ENCODE results near the gene JAK3. TPM values are rescaled to one million over a fixed set of nuclear protein-coding genes. Genes with fewer than 3 reads are reported as not detected.
"Not testable (repeated sequence)": the region's sequence is repeated elsewhere in the genome, so short reads cannot be mapped to it uniquely, and the experiment has no call there.

The JAK3 gene
- total RNA-seq, 1 experiment from 2014 or later, result 0.37 TPM

DNA sequence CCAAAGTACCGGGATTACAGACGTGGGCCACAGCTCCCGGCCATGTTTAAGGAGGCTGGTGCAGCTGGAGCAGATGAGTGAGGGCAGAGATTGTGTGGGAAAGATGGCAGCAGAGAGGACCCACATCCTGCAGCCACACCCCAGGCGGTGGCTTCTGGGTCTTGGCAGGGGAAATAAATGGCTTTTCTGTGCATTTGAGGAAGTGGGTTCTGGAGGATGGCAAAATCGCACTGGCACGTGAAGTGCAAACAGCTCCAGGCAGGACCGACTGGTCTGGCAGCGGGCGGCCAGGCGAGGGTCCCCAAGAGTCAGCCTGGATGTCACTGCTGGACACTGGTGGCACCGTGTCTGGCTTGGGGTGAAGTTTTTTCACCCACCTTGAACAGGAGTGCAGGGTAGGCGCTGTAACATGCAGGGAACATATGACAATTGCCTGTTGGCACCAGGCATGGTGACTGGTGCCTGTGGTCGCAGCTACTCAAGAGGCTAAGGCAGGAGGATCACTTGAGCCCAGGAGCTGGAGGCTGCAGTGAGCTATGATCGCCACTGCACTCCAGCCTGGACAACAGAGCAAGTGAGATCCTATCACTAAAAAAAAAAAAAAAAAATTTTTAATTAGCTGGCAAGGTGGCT lies 44.4 kb downstream of the JAK3 start:
- DNase-seq (ENCODE audit: low spot score), result no peak

- no peak for DNase-seq (ENCODE audit: low spot score)
Observed at GRCh38 chr19:17802137-17802858, 45.5 kb downstream of the JAK3 start.

DNA sequence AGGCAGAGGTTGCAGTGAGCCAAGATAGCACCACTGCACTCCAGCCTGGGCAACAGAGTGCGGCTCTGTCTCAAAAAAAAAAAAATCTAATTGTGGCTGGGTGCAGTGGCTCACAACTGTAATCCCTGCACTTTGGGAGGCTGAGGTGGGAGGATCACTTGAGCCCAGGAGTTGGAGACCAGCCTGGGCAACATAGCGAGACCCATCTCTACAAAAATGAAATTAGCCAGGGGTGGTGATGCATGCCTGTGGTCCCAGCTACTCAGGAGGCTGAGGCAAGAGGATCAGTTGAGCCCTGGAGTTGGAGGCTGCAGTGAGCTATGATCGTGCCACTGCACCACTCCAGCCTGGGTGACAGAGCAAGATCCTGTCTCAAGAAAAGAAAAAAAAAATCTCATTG lies 49.2 kb downstream of the JAK3 start:
- DNase-seq (ENCODE audit: low spot score), result not testable (repeated sequence)

GRCh38 chr19:17797424-17798201 lies 50.2 kb downstream of the JAK3 start:
- DNase-seq (ENCODE audit: low spot score), result peak; percentile 56

DNA sequence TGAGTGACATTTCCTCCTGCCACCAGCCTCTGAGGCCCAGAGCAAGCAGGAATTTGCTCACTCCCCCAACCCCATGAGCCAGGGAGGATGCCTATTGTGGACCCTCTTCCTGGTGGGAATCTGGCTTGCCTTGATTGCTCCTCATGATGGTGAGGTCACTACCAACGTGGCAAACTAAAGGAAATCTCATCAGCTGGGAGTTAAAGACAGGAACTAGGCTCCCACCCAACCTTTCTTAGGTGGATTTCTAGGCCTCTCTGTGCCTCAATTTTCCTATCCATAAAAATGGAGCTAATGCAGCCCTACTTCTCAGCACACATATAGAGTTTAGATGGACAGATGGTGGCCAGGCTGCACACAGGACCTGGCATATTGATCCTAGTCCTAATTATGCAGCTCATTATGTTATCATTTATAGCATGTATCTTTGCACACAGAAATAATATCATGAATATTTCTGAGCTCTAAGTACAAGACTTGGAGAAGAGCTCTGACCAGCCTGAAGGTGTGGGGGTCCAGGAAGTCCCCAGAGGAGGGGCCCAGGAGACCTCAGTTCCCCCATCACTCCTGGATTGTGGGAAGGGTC lies 50.9 kb downstream of the JAK3 start:
- DNase-seq (ENCODE audit: low spot score), result no peak

GRCh38 chr19:17796013-17796837 lies 51.6 kb downstream of the JAK3 start:
- DNase-seq (ENCODE audit: low spot score), result no peak

GRCh38 chr19:17795495-17795856 lies 52.3 kb downstream of the JAK3 start:
- no peak for DNase-seq (ENCODE audit: low spot score)

- no peak for DNase-seq (ENCODE audit: low spot score)
Observed at GRCh38 chr19:17794731-17795494, 52.9 kb downstream of the JAK3 start, which contains the start of gene B3GNT3. TSS of gene B3GNT3 (plus strand) at chr19:17795138. CDS start at chr19:17807808, 12,670 bp downstream.

GRCh38 chr19:17794412-17794730 lies 53.4 kb downstream of the JAK3 start:
- no peak for DNase-seq (ENCODE audit: low spot score)

- no peak for DNase-seq (ENCODE audit: low spot score)
Observed at GRCh38 chr19:17790059-17790780, 57.6 kb downstream of the JAK3 start.

- DNase-seq (ENCODE audit: low spot score), result no peak
Observed at GRCh38 chr19:17788632-17789031, 59.1 kb downstream of the JAK3 start.

GRCh38 chr19:17787274-17787913 lies 60.4 kb downstream of the JAK3 start:
- DNase-seq (ENCODE audit: low spot score), result no peak

- peak; percentile 66 for DNase-seq (ENCODE audit: low spot score)
Observed at GRCh38 chr19:17784201-17785008, 63.4 kb downstream of the JAK3 start.

DNA sequence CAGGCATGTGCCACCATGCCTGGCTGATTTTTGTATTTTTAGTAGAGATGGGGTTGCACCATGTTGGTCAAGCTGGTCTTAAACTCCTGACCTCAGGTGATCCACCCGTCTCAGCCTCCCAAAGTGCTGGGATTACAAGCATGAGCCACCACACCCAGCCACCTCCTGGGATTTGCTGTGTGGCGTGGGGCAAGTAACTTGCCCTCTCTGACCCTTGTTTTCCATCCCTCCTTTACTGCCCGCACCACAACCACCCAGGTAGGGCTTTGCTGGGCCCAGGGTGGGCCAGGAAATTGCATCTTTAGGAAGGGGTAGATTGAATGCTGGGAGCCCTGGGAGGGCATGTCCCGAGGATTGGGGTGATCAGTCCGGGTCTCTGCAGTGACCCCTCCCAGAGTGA lies 64.1 kb downstream of the JAK3 start:
- not testable (repeated sequence) for DNase-seq (ENCODE audit: low spot score)

DNA sequence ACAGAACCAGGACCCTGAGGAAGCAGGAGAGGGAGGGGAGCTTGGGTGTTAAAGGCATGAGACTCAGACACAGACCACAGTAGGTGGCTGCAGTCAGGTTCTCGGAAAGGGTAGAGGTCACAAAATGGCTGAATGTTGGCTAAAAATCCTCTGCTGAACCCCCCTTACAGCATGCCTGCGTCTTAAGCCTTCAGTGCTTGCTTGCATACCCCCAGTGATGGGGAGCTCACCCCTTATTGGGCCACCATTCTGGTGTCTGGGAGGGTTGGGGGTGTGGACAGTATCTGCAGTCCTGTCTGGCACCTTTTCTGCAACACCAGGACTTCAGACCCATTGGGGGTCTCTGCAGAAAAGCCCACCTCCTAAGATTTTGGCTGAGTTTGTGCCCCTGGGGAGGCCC lies 67.0 kb downstream of the JAK3 start:
- DNase-seq (ENCODE audit: low spot score), result no peak

DNA sequence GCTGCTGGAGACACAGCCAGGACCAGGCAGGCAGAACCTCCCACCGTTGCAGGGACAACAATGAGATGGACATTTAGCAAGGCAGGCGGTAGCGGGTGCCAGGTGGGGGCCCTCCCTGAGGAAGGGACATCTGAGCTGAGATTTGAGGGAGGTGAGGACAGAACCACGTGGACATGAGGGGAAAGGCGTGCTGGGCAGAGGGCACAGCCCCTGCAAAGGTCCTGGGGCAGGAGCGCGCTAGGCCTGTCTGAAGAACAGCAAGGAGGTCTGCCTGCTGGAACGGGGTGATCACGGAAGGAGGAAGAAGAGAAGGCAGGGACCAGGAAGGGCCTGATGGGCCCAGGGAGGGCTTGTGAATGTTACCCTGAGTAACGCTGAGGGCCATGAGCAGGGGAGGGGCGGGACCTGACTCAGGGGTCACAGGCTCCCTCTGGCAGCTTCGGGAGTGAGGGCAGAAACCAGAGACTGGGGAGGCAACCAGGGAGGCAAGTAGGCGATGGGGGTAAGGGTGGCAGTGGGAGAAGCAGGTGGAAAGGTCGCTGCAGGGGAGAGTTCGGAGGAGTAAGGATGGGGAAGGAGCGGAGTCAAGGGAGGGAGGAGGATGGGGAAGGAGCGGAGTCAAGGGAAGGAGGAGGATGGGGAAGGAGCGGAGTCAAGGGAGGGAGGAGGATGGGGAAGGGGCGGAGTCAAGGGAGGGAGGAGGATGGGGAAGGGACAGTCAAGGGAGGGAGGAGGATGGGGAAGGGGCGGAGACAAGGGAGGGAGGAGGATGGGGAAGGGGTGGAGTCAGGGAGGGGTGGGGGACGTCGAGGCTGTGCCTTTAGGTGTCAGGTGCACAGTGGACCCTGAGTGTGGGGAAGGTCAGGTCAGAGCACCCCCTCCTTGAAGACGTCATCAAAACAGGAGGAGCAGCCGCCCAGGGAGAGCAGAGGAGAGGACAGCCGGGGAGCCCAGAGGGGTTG lies 68.5 kb downstream of the JAK3 start:
- no peak for DNase-seq (ENCODE audit: low spot score)

DNA sequence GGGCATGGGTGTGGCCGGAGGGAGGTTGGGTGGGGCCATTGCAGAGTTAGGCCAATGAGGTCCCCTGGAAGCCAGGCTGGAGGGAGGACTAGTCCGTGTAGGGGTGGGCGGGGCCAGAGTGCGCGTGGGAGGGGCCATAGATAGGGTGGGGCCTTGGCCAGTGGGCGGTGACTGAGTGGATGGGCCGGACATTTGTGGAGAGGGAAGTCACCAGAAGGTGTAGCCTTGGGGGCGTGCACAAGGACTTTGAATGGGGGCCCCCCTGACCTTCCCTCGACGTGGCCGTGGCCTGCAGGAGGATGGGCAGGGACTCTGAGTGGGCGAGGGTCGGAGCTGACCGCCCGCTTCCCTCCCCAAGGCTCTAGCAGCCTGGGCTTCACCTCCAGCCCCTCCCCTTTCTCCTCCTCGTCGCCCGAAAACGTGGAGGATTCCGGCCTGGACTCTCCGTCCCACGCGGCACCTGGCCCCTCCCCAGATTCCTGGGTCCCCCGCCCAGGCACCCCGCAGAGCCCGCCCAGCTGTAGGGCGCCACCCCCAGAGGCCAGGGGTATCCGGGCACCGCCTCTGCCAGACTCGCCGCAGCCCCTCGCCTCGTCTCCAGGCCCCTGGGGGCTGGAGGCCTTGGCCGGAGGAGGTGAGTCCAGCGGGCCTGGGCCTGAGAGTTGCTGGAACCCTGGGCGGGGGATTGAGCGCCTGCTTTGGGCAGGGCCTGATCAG lies 69.4 kb downstream of the JAK3 start:
- DNase-seq (ENCODE audit: low spot score), result no peak

All from H4 (cell line).